ENCODE measurements around the gene CDC37L1. TPM values are rescaled to one million over a fixed set of nuclear protein-coding genes. Genes with fewer than 3 reads are reported as not detected.

CDC37L1 gene
- total and polyA plus RNA-seq, 9 of the 15 experiments (the other 6 are each of a cell fraction or from before 2014, with no cell fraction given), result 1.5 to 7.9 (median 6.0) TPM

GRCh38 chr9:4709380-4709779, 30.0 kb downstream of the CDC37L1 start:
- ChIA-PET CTCF (ENCODE audit: low intra/inter-chr PET ratio) (no interaction called here), POLR2A (interaction anchor here (0.6 kb wide), 1 partner anchor 27 kb away, joined by 3 read pairs; no protein-coding TSS in a partner anchor)
- no peak overlapping the region for H3K4me3 ChIP-seq
- no peak for FAIRE-seq
- H3K4me1 ChIP-seq (replicated peaks in 1 of 2; ENCODE audit: control insufficient read depth in 2 of 2, insufficient read depth in 2 of 2, low read length in 2 of 2), result no peaks in the 10 kb centered on the region
- H3K9me1 ChIP-seq (ENCODE audit: control insufficient read depth, insufficient read depth, low read length), result no peaks in the 10 kb centered on the region
- no peak overlapping the region for H2AFZ ChIP-seq (ENCODE audit: low read depth, low read length)
- DNase-seq (ENCODE audit: extremely low read depth in 1 of 4, low spot score in 3 of 4), result no peak
- H3K27ac ChIP-seq (ENCODE audit: extremely low read depth, low read depth, low read length), result no peak overlapping the region
- H3K27me3 ChIP-seq (ENCODE audit: control insufficient read depth in 2 of 2, insufficient read depth in 2 of 2, low read length in 2 of 2), result no peaks in the 10 kb centered on the region
- intact Hi-C loops (cut with micrococcal nuclease) (no loop called here), in situ Hi-C loops (cut with MboI) (no loop called here)
- BruUV-seq (replicated peaks), result no TSS peak
- TF ChIP-seq SMAD4 (CRISPR knock-in tag; conservative IDR thresholded peaks at IDR 0.05), result no peak
- no peak for TF ChIP-seq PPARD (CRISPR knock-in tag; IDR thresholded peaks at IDR 0.05)
- TF ChIP-seq ETS1 (conservative IDR thresholded peaks at IDR 0.05; ENCODE audit: control insufficient read depth, low read depth, low read length), result no peak
- no peak for TF ChIP-seq OTX1 (CRISPR knock-in tag; IDR thresholded peaks at IDR 0.05)
- no peak for TF ChIP-seq CBX5 (IDR thresholded peaks at IDR 0.05; ENCODE audit: borderline replicate concordance, low read depth)
- TF ChIP-seq TCF7 (IDR thresholded peaks at IDR 0.05; ENCODE audit: borderline replicate concordance), result no peak
- no peak for TF ChIP-seq ILK (tag; IDR thresholded peaks at IDR 0.05; ENCODE audit: borderline replicate concordance, low read depth)
- H3K9ac ChIP-seq (ENCODE audit: insufficient read depth in 1 of 2, low read depth in 2 of 2, low read length in 2 of 2), result no peak overlapping the region
- H3K79me2 ChIP-seq (ENCODE audit: control insufficient read depth, insufficient read depth, low read length), result no peaks in the 10 kb centered on the region
- H4K20me1 ChIP-seq (replicated peaks; ENCODE audit: control insufficient read depth, insufficient read depth, low read length), result no peaks in the 10 kb centered on the region
- H3K36me3 ChIP-seq (ENCODE audit: control insufficient read depth, insufficient read depth, low read length), result peaks cover 74% of the 10 kb centered on the region; the same call in 2 of the 3 replicates
- H3K9me3 ChIP-seq (replicated peaks; ENCODE audit: control insufficient read depth, insufficient read depth, low read depth, low read length), result no peaks in the 10 kb centered on the region; the same call in 1 of the 2 replicates
- no peak overlapping the region for H3K4me2 ChIP-seq (ENCODE audit: insufficient read depth, low read length)
- no peak for ATAC-seq
